WTC11 (cell line): ENCODE measurements around the gene HS3ST1.

ENCODE experiments used
- ATF2 ChIP-seq: sonication (generic); formaldehyde crosslinking; IDR thresholded peaks from 2 replicates; pipeline ENCODE4 v1.8.1; 2022; ENCODE audit warnings: low read depth, missing genetic modification reagents, borderline replicate concordance
- CTCF ChIP-seq: fragments of 200-600 bp; IDR thresholded peaks from 2 replicates; pipeline ENCODE4 v1.8.0; 2022; ENCODE audit warnings: antibody characterized with exemption
- E2F5 ChIP-seq: sonication (generic); formaldehyde crosslinking; IDR thresholded peaks from 2 replicates; pipeline ENCODE4 v1.8.1; 2022; ENCODE audit warnings: mild to moderate bottlenecking, moderate library complexity, missing genetic modification reagents
- JUN ChIP-seq: sonication (generic); formaldehyde crosslinking; IDR thresholded peaks from 2 replicates; pipeline ENCODE4 v1.8.0; 2023; ENCODE audit warnings: mild to moderate bottlenecking, missing genetic modification reagents
- MAX ChIP-seq: sonication (generic); formaldehyde crosslinking; IDR thresholded peaks from 2 replicates; pipeline ENCODE4 v1.8.0; 2022; ENCODE audit warnings: mild to moderate bottlenecking, missing genetic modification reagents
- MLX ChIP-seq: sonication (generic); formaldehyde crosslinking; IDR thresholded peaks from 2 replicates; pipeline ENCODE4 v1.8.1; 2023; ENCODE audit warnings: mild to moderate bottlenecking, missing genetic modification reagents, moderate library complexity
- NFYB ChIP-seq: sonication (generic); formaldehyde crosslinking; conservative IDR thresholded peaks from 2 replicates; pipeline ENCODE4 v1.8.0; 2022; ENCODE audit warnings: low read depth, missing genetic modification reagents
- ZBTB43 ChIP-seq: sonication (generic); formaldehyde crosslinking; IDR thresholded peaks from 2 replicates; pipeline ENCODE4 v1.8.1; 2023; ENCODE audit warnings: mild to moderate bottlenecking, missing genetic modification reagents

GRCh38 chr4:11424856-11425255 lies 3.8 kb downstream of the HS3ST1 start:
- TF ChIP-seq MAX (CRISPR knock-in tag) (no peak), CTCF (no peak), MLX (CRISPR knock-in tag) (no peak), NFYB (no peak), JUN (no peak), ZBTB43 (no peak), ATF2 (CRISPR knock-in tag) (no peak), E2F5 (CRISPR knock-in tag) (no peak)
